Mammary epithelial cell (primary cell): Measurements from ENCODE around the gene FNDC11.

Experiments used
- CTCF ChIP-seq, 2 donors: IDR thresholded peaks in 1 of 2; conservative IDR thresholded peaks in 1 of 2; 2 replicates each; pipeline ENCODE4 v1.5.1; 2011 to 2012; ENCODE audit warnings: inconsistent platforms in 2 of 2, low read length in 2 of 2, mild to moderate bottlenecking in 2 of 2, control low read depth in 1 of 2, low read depth in 1 of 2; ENCODE audit not compliant: insufficient read depth in 1 of 2; ENCODE audit errors: extremely low read depth in 1 of 2
- EZH2 ChIP-seq: IDR thresholded peaks from 2 replicates; pipeline ENCODE4 v1.6.1; 2012; ENCODE audit warnings: low read length, inconsistent platforms, borderline replicate concordance

- no peak for TF ChIP-seq EZH2
- no peak for TF ChIP-seq CTCF (conservative IDR thresholded peaks at IDR 0.05 in 1 of 2, IDR thresholded peaks at IDR 0.05 in 1 of 2; ENCODE audit: extremely low read depth in 1 of 2, insufficient read depth in 1 of 2, low read depth in 1 of 2, low read length in 2 of 2)
Measured at GRCh38 chr20:63549019-63549418, 4.9 kb upstream of the FNDC11 start.
